ENCODE data around the gene ANXA5. TPM values are rescaled to one million over a fixed set of nuclear protein-coding genes. Genes with fewer than 3 reads are reported as not detected.

ANXA5 gene
- total RNA-seq, 1 experiment from 2014 or later, result 230 TPM

GRCh38 chr4:121709766-121710405 lies 13.1 kb upstream of the ANXA5 start:
- intact Hi-C loops (cut with micrococcal nuclease; ENCODE audit: unreplicated experiment), result no loop called here
- Histone ChIP-seq H3K27ac (peak overlapping the region; percentile 30), H3F3A (ENCODE audit: insufficient read depth, low read depth) (peaks cover 19% of the 10 kb centered on the region), H3K4me3 (no peak overlapping the region), H2AFZ (no peak overlapping the region), H3K79me2 (ENCODE audit: low read depth) (no peaks in the 10 kb centered on the region), H3K4me1 (replicated peaks; ENCODE audit: insufficient read depth) (peaks cover 54% of the 10 kb centered on the region), H4K20me1 (ENCODE audit: insufficient read depth) (no peaks in the 10 kb centered on the region), H3K36me3 (ENCODE audit: low read depth) (no peaks in the 10 kb centered on the region), H3K9me3 (ENCODE audit: insufficient read depth, low read depth) (no peaks in the 10 kb centered on the region; the same call in 1 of the 2 replicates), H3K27me3 (ENCODE audit: insufficient read depth, low read depth) (no peaks in the 10 kb centered on the region), H3K4me2 (peak overlapping the region; percentile 53), H3K9me2 (ENCODE audit: insufficient read depth) (no peaks in the 10 kb centered on the region)
- no TSS peak for BruUV-seq (replicated peaks)
- DNase-seq, result peak in 1 of 2 experiments; percentile 56
- POLR2A ChIA-PET (ENCODE audit: unreplicated experiment), result no interaction called here
- TF ChIP-seq CTCF (conservative IDR thresholded peaks at IDR 0.05) (no peak), EZH2 (IDR thresholded peaks at IDR 0.05; ENCODE audit: low read depth) (no peak)
- CTCF ChIA-PET, result interaction anchor here (1.2 kb wide), 1 partner anchor 13 kb away, joined by 3 read pairs; the partner anchor contains the start of gene ANXA5

GRCh38 chr4:121707344-121707743 lies 10.6 kb upstream of the ANXA5 start:
- TF ChIP-seq EZH2 (IDR thresholded peaks at IDR 0.05; ENCODE audit: low read depth) (no peak), CTCF (conservative IDR thresholded peaks at IDR 0.05) (no peak)
- no peak overlapping the region for H3K4me2 ChIP-seq
- no peak overlapping the region for H2AFZ ChIP-seq
- no peaks in the 10 kb centered on the region for H4K20me1 ChIP-seq (ENCODE audit: insufficient read depth)
- no peaks in the 10 kb centered on the region; the same call in 1 of the 2 replicates for H3K9me3 ChIP-seq (ENCODE audit: insufficient read depth, low read depth)
- H3K4me1 ChIP-seq (replicated peaks; ENCODE audit: insufficient read depth), result peaks cover 51% of the 10 kb centered on the region
- CTCF ChIA-PET, result no interaction called here
- H3K27me3 ChIP-seq (ENCODE audit: insufficient read depth, low read depth), result no peaks in the 10 kb centered on the region
- H3K36me3 ChIP-seq (ENCODE audit: low read depth), result no peaks in the 10 kb centered on the region
- no peaks in the 10 kb centered on the region for H3K79me2 ChIP-seq (ENCODE audit: low read depth)
- H3F3A ChIP-seq (ENCODE audit: insufficient read depth, low read depth), result peaks cover 12% of the 10 kb centered on the region
- no peak overlapping the region for H3K4me3 ChIP-seq
- no peak for DNase-seq
- H3K27ac ChIP-seq, result no peak overlapping the region
- no peaks in the 10 kb centered on the region for H3K9me2 ChIP-seq (ENCODE audit: insufficient read depth)
- intact Hi-C loops (cut with micrococcal nuclease; ENCODE audit: unreplicated experiment), result no loop called here
- POLR2A ChIA-PET (ENCODE audit: unreplicated experiment), result no interaction called here
- BruUV-seq (replicated peaks), result no TSS peak

- intact Hi-C loops (cut with micrococcal nuclease; ENCODE audit: unreplicated experiment), result no loop called here
Measured at GRCh38 chr4:121706595-121707021, 9.8 kb upstream of the ANXA5 start.

More at GRCh38 chr4:121706595-121707021, 9.8 kb upstream of the ANXA5 start:
- H3K9me2 ChIP-seq (ENCODE audit: insufficient read depth), result no peaks in the 10 kb centered on the region
- no peaks in the 10 kb centered on the region for H3K36me3 ChIP-seq (ENCODE audit: low read depth)
- no peak overlapping the region for H3K4me2 ChIP-seq
- H2AFZ ChIP-seq, result no peak overlapping the region
- CTCF ChIA-PET, result no interaction called here
- H3K27me3 ChIP-seq (ENCODE audit: insufficient read depth, low read depth), result no peaks in the 10 kb centered on the region
- peaks cover 5% of the 10 kb centered on the region for H3F3A ChIP-seq (ENCODE audit: insufficient read depth, low read depth)
- peaks cover 44% of the 10 kb centered on the region for H3K4me1 ChIP-seq (replicated peaks; ENCODE audit: insufficient read depth)
- H3K9me3 ChIP-seq (ENCODE audit: insufficient read depth, low read depth), result no peaks in the 10 kb centered on the region; the same call in 1 of the 2 replicates
- no peaks in the 10 kb centered on the region for H4K20me1 ChIP-seq (ENCODE audit: insufficient read depth)
- no peak for DNase-seq
- no peak overlapping the region for H3K27ac ChIP-seq
- TF ChIP-seq CTCF (conservative IDR thresholded peaks at IDR 0.05), result no peak
- no peak for TF ChIP-seq EZH2 (IDR thresholded peaks at IDR 0.05; ENCODE audit: low read depth)
- POLR2A ChIA-PET (ENCODE audit: unreplicated experiment), result no interaction called here
- no peaks in the 10 kb centered on the region for H3K79me2 ChIP-seq (ENCODE audit: low read depth)
- no TSS peak for BruUV-seq (replicated peaks)
- no peak overlapping the region for H3K4me3 ChIP-seq

Measured in PC-9 (cell line).